Adrenal gland (tissue), 12 donors: ENCODE data around the gene SHKBP1. TPM values are rescaled to one million over a fixed set of nuclear protein-coding genes. Genes with fewer than 3 reads are reported as not detected.

ENCODE experiments used
- DNase-seq, 7 donors: peaks; one replicate each; pipeline ENCODE4 v3.0.0-alpha.2; 2019 to 2020
- H3K27ac ChIP-seq, 5 donors: fragments of 200-600 bp; sonication (generic) in 4 of 5; 1 replicate in 3 of 5; 2 replicates in 2 of 5; pipeline versions ENCODE4 v1.5.1 to v1.8.0; 2016 to 2020; ENCODE audit warnings: mild to moderate bottlenecking in 1 of 5
- H3K27me3 ChIP-seq: fragments of 200-600 bp; 2 replicates; pipeline ENCODE4 v1.8.0; 2021
- H3K36me3 ChIP-seq, 2 donors: fragments of 200-600 bp; replicated peaks in 1 of 2; 1 replicate in 1 of 2; 2 replicates in 1 of 2; pipeline versions ENCODE4 v1.5.1 to v1.8.0; 2018 to 2022
- H3K4me1 ChIP-seq, 2 donors: fragments of 200-600 bp; replicated peaks in 1 of 2; 1 replicate in 1 of 2; 2 replicates in 1 of 2; pipeline versions ENCODE4 v1.5.1 to v1.8.0; 2018 to 2021
- H3K4me3 ChIP-seq, 4 donors: fragments of 200-600 bp; sonication (generic) in 3 of 4; one replicate each; pipeline ENCODE4 v1.5.1; 2016 to 2018
- H3K9me3 ChIP-seq, 3 donors: fragments of 200-600 bp; sonication (generic) in 1 of 3; replicated peaks in 1 of 3; 1 replicate in 2 of 3; 2 replicates in 1 of 3; pipeline versions ENCODE4 v1.5.1 to v1.8.0; 2016 to 2021
- CTCF ChIP-seq, 6 experiments: fragments of 450-650 bp in 4 of 6; fragments of 200-600 bp in 2 of 6; sonication (generic) in 1 of 6; IDR thresholded peaks; 1 replicate in 5 of 6; 2 replicates in 1 of 6; pipeline versions ENCODE4 v1.5.1 to v1.8.0; 2016 to 2021; ENCODE audit warnings: antibody characterized with exemption in 6 of 6, mild to moderate bottlenecking in 2 of 6, moderate library complexity in 1 of 6
- POLR2A ChIP-seq, 2 donors: fragments of 450-650 bp; IDR thresholded peaks; one replicate each; pipeline ENCODE4 v1.6.1; 2017; ENCODE audit warnings: antibody characterized with exemption in 2 of 2, mild to moderate bottlenecking in 2 of 2, moderate library complexity in 1 of 2
- WGBS, 4 donors: extraction: QIAGEN DNeasy Blood & Tissue Kit in 2 of 4; methylation state at CpG; one replicate each; pipeline versions ENCODE4 v1.1.5 to v1.1.7; 2013 to 2017; 5-methylcytosine and 5-hydroxymethylcytosine counted together
- intact Hi-C, 2 donors: fragments of 100-400 bp; cut with DNase I; formaldehyde crosslinking; loops; one replicate each; pipeline versions ENCODE4 v1.14.1 to v1.15.0; 2022 to 2023
- polyA plus RNA-seq, 3 donors: library from polyadenylated mRNA; stranded (reverse); fragments of 200-250 nt in 2 of 3; fragments of 350-450 nt in 1 of 3; fragmentation: Illumina TruSeq in 1 of 3; extraction: RNeasy Lipid Tissue Mini Kit (QIAGEN cat#74804) in 1 of 3; gene quantifications; one replicate each; pipeline ENCODE4 v1.2.3, GENCODE V29; 2013 to 2014
- total RNA-seq, 9 donors: library from RNA; depleted of rRNA in 4 of 9; stranded (reverse); fragments of >200 nt in 4 of 9; fragments of 120-200 nt in 1 of 9; fragmentation: NEBNext Ultra II Directional in 1 of 9; extraction: Animal tissue kit (Norgen Biotek cat#: 25700) in 1 of 9; gene quantifications; one replicate each; pipeline versions ENCODE4 v1.1.0 to v1.2.4, GENCODE V29; 2013 to 2023
- donor health status: healthy with polysubstance abuse.
- donor health status: Bipolar disorder and iron deficiency.
- donor health status: DM: yes; HTN: yes; CAD: no.
- donor health status: DM: no; HTN: no; CAD: no.
- donor health status: DM: no; HTN: no; CAD: no.
- donor health status: DM: yes; HTN: yes; CAD: no.

SHKBP1 gene
- total and polyA plus RNA-seq, 12 donors = 12.5 to 157 (median 51.6) TPM

GRCh38 chr19:40594657-40595091 is 18.0 kb downstream of the SHKBP1 start:
- intact Hi-C loops = loop anchor here (5.0 to 10.0 kb wide), 2 partner anchors 62 to 130 kb away; partner anchors contain the start of genes BLVRB (in 1 of the 2) and SPTBN4 (in 1 of the 2)
- no peak overlapping the region for H3K4me3 ChIP-seq
- 24 to 32% (median 31%) methylated on average over 8 to 13 of the region's 13 CpGs for whole genome bisulfite sequencing, 4 donors
- H3K36me3 ChIP-seq = no peaks in the 10 kb centered on the region
- no peak overlapping the region for H3K27ac ChIP-seq
- H3K9me3 ChIP-seq = no peaks in the 10 kb centered on the region
- peak in 1 of 7 donors; percentile 24 for DNase-seq
- H3K4me1 ChIP-seq = peaks cover 3 to 18% of the 10 kb centered on the region in 2 donors
- no peak for TF ChIP-seq CTCF (IDR thresholded peaks at IDR 0.05)
- no peak for TF ChIP-seq POLR2A (IDR thresholded peaks at IDR 0.05)
- H3K27me3 ChIP-seq = peaks cover 8% of the 10 kb centered on the region

GRCh38 chr19:40596608-40597328 is 20.1 kb downstream of the SHKBP1 start:
- no peak for TF ChIP-seq CTCF (IDR thresholded peaks at IDR 0.05)
- no peak for TF ChIP-seq POLR2A (IDR thresholded peaks at IDR 0.05)
- H3K4me3 ChIP-seq = peak overlapping the region in 1 of 4 donors; percentile 24
- DNase-seq = peak; percentile 67 to 81 (median 74)
- WGBS, 4 donors = 4 to 35% (median 7%) methylated on average over 5 to 53 of the region's 53 CpGs
- no peak overlapping the region for H3K27ac ChIP-seq
- peaks cover 15% of the 10 kb centered on the region for H3K27me3 ChIP-seq
- H3K36me3 ChIP-seq = no peaks in the 10 kb centered on the region
- H3K4me1 ChIP-seq = peaks cover 8 to 33% of the 10 kb centered on the region in 2 donors
- intact Hi-C loops = loop anchor here (5.0 to 10.0 kb wide), 2 partner anchors 64 to 132 kb away; partner anchors contain the start of genes BLVRB (in 1 of the 2) and SPTBN4 (in 1 of the 2)
- no peaks in the 10 kb centered on the region for H3K9me3 ChIP-seq

- 12 to 22% (median 16%) methylated on average over 8 to 18 of the region's 18 CpGs for WGBS, 4 donors
- TF ChIP-seq POLR2A (IDR thresholded peaks at IDR 0.05) (no peak), CTCF (IDR thresholded peaks at IDR 0.05) (no peak)
Observed at GRCh38 chr19:40597329-40597838, 20.7 kb downstream of the SHKBP1 start.

More at GRCh38 chr19:40597329-40597838, 20.7 kb downstream of the SHKBP1 start:
- H3K4me3 ChIP-seq = peak overlapping the region in 1 of 4 donors; percentile 24
- intact Hi-C loops = loop anchor here (5.0 to 10.0 kb wide), 2 partner anchors 65 to 133 kb away; partner anchors contain the start of genes BLVRB (in 1 of the 2) and SPTBN4 (in 1 of the 2)
- H3K4me1 ChIP-seq = peaks cover 9 to 36% of the 10 kb centered on the region in 2 donors
- H3K27me3 ChIP-seq = peaks cover 15% of the 10 kb centered on the region
- no peaks in the 10 kb centered on the region for H3K9me3 ChIP-seq
- DNase-seq = no peak
- no peak overlapping the region for H3K27ac ChIP-seq
- no peaks in the 10 kb centered on the region for H3K36me3 ChIP-seq
